Neutrophil (primary cell): ENCODE data around the gene ARG1.

Experiments
- H3K27ac ChIP-seq: fragments of 200-600 bp; sonication (generic); 2 replicates; pipeline ENCODE4 v1.5.1; 2016; ENCODE audit warnings: mild to moderate bottlenecking, moderate library complexity
- H3K27me3 ChIP-seq: fragments of 200-600 bp; sonication (generic); 2 replicates; pipeline ENCODE4 v1.6.0; 2016; ENCODE audit warnings: mild to moderate bottlenecking
- H3K36me3 ChIP-seq: fragments of 200-600 bp; sonication (generic); 2 replicates; pipeline ENCODE4 v1.5.1; 2017
- H3K4me1 ChIP-seq, 2 experiments: fragments of 200-600 bp in 1 of 2; sonication (generic) in 1 of 2; 1 replicate in 1 of 2; 2 replicates in 1 of 2; pipeline versions ENCODE4 v1.5.1 to v1.6.1; 2013 to 2016; ENCODE audit warnings: low read depth in 1 of 2, low read length in 1 of 2, mild to moderate bottlenecking in 1 of 2, moderate library complexity in 1 of 2; ENCODE audit not compliant: control insufficient read depth in 1 of 2, insufficient read depth in 1 of 2
- H3K4me3 ChIP-seq, 2 experiments: fragments of 200-600 bp in 1 of 2; sonication (generic) in 1 of 2; 1 replicate in 1 of 2; 2 replicates in 1 of 2; pipeline ENCODE4 v1.5.1; 2013 to 2016; ENCODE audit warnings: low read depth in 1 of 2, low read length in 1 of 2, mild to moderate bottlenecking in 1 of 2, moderate library complexity in 1 of 2
- H3K9me3 ChIP-seq: fragments of 200-600 bp; sonication (generic); 2 replicates; pipeline ENCODE4 v1.5.1; 2016
- CTCF ChIP-seq: fragments of 200-600 bp; sonication (generic); IDR thresholded peaks from 2 replicates; pipeline ENCODE4 v1.5.1; 2016; ENCODE audit warnings: antibody characterized with exemption

ARG1 gene

GRCh38 chr6:131602781-131603312, 29.8 kb downstream of the ARG1 start:
- Histone ChIP-seq H3K36me3 (peaks cover 100% of the 10 kb centered on the region), H3K27ac (no peak overlapping the region)

GRCh38 chr6:131613296-131613925, 40.4 kb downstream of the ARG1 start:
- Histone ChIP-seq H3K27me3 (no peaks in the 10 kb centered on the region), H3K36me3 (peaks cover 89% of the 10 kb centered on the region), H3K9me3 (no peaks in the 10 kb centered on the region), H3K4me3 (no peak overlapping the region), H3K4me1 (no peaks in the 10 kb centered on the region), H3K27ac (no peak overlapping the region)
- TF ChIP-seq CTCF, result no peak

More at GRCh38 chr6:131602781-131603312, 29.8 kb downstream of the ARG1 start:
- Histone ChIP-seq H3K4me3 (no peak overlapping the region), H3K4me1 (no peaks in the 10 kb centered on the region), H3K27me3 (no peaks in the 10 kb centered on the region), H3K9me3 (no peaks in the 10 kb centered on the region)
- no peak for TF ChIP-seq CTCF

- TF ChIP-seq CTCF, result no peak
- Histone ChIP-seq H3K27ac (no peak overlapping the region), H3K9me3 (no peaks in the 10 kb centered on the region), H3K4me3 (no peak overlapping the region), H3K27me3 (no peaks in the 10 kb centered on the region), H3K36me3 (peaks cover 90% of the 10 kb centered on the region), H3K4me1 (no peaks in the 10 kb centered on the region)
Observed at GRCh38 chr6:131615275-131615674, 42.2 kb downstream of the ARG1 start.

GRCh38 chr6:131627724-131628682, 55.0 kb downstream of the ARG1 start, which contains the start of gene MED23:
MED23 (minus strand) TSS chr6:131628242; CDS start chr6:131628049, 193 bp downstream.
- Histone ChIP-seq H3K4me1 (peaks cover 12 to 13% of the 10 kb centered on the region in 2 experiments), H3K27me3 (no peaks in the 10 kb centered on the region), H3K36me3 (peaks cover 28% of the 10 kb centered on the region), H3K27ac (peak within 1 kb of the TSS; percentile 88), H3K4me3 (peak within 1 kb of the TSS; percentile 79), H3K9me3 (no peaks in the 10 kb centered on the region)
- TF ChIP-seq CTCF, result peak; percentile 84

- Histone ChIP-seq H3K36me3 (peaks cover 21% of the 10 kb centered on the region), H3K4me3 (peak overlapping the region in 1 of 2 experiments; percentile 79), H3K27ac (peak overlapping the region; percentile 88), H3K27me3 (no peaks in the 10 kb centered on the region), H3K9me3 (no peaks in the 10 kb centered on the region), H3K4me1 (peaks cover 12 to 13% of the 10 kb centered on the region in 2 experiments)
- TF ChIP-seq CTCF, result no peak
Observed at GRCh38 chr6:131628726-131629125, 55.7 kb downstream of the ARG1 start.
